Panc1 (cell line): Measurements from ENCODE around the gene SNRNP70.
"Not testable (repeated sequence)": the region's sequence is repeated elsewhere in the genome, so short reads cannot be mapped to it uniquely, and the experiment has no call there.

ENCODE experiments used
- POLR2AphosphoS5 ChIP-seq: IDR thresholded peaks from 2 replicates; pipeline ENCODE4 v1.6.1; 2012; ENCODE audit warnings: mild to moderate bottlenecking, low read depth, low read length, moderate library complexity
- SIN3A ChIP-seq: IDR thresholded peaks from 2 replicates; pipeline ENCODE4 v1.6.1; 2012; ENCODE audit warnings: low read depth, mild to moderate bottlenecking, low read length, moderate library complexity, borderline replicate concordance; ENCODE audit not compliant: insufficient read depth
- TCF7L2 ChIP-seq: IDR thresholded peaks from 2 replicates; pipeline ENCODE4 v1.6.1; 2011; ENCODE audit warnings: mild to moderate bottlenecking, low read depth, low read length, inconsistent platforms
- TF ChIP-seq, protein P1 (sequence below): fragments of 450-650 bp; IDR thresholded peaks from 2 replicates; pipeline ENCODE4 v1.5.1; 2017; ENCODE audit warnings: mild to moderate bottlenecking

GRCh38 chr19:49042666-49043065, 42.6 kb upstream of the SNRNP70 start:
- TF ChIP-seq, protein P1, sequence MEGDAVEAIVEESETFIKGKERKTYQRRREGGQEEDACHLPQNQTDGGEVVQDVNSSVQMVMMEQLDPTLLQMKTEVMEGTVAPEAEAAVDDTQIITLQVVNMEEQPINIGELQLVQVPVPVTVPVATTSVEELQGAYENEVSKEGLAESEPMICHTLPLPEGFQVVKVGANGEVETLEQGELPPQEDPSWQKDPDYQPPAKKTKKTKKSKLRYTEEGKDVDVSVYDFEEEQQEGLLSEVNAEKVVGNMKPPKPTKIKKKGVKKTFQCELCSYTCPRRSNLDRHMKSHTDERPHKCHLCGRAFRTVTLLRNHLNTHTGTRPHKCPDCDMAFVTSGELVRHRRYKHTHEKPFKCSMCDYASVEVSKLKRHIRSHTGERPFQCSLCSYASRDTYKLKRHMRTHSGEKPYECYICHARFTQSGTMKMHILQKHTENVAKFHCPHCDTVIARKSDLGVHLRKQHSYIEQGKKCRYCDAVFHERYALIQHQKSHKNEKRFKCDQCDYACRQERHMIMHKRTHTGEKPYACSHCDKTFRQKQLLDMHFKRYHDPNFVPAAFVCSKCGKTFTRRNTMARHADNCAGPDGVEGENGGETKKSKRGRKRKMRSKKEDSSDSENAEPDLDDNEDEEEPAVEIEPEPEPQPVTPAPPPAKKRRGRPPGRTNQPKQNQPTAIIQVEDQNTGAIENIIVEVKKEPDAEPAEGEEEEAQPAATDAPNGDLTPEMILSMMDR, result not testable (repeated sequence)
- TF ChIP-seq SIN3A, POLR2AphosphoS5, TCF7L2: not testable (repeated sequence)
